GM12891 (cell line): ENCODE measurements around the gene ARSG.

Experiments used
- POLR2A ChIP-seq: IDR thresholded peaks from 2 replicates; pipeline ENCODE4 v1.6.1; 2011; ENCODE audit warnings: low read depth, low read length, control low read depth
- SPI1 ChIP-seq: IDR thresholded peaks from 2 replicates; pipeline ENCODE4 v1.6.1; 2011; ENCODE audit warnings: low read depth, low read length, control low read depth
- TAF1 ChIP-seq: IDR thresholded peaks from 2 replicates; pipeline ENCODE4 v1.6.1; 2011; ENCODE audit warnings: low read depth, low read length, control low read depth

DNA sequence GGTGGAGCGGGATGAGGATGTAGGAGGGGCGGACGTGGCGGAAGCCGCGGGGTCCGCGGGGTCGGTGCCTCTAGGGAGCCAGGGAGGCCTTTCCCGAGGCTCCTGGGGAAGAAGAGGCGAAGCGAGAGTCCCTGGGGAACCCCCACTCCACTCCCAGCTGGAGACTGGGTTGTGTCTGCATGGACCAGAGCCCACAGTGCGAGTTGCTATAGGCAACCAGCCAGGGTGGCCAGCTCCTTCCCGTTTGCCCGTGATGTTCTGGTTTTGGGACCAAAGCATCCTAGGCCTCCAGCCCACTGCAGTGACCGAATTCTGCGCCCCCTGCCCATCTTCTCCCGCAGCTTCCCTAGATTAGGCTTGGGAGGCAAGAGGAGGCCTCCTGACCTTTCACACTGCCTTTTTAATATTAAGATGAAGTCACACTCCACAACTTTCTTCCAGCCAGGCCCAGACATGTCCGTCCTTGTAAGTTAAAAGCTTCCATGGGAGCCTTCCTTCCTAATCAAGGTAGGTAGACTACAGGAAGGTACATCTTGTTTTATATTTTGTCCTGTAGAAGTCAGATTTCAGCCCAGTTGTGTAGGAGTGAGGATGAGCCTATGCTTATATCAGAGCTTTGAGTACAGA lies 43.0 kb upstream of the ARSG start:
- TF ChIP-seq POLR2A, result peak; percentile 38
- TF ChIP-seq TAF1, result no peak
- no peak for TF ChIP-seq SPI1
